IMR-90 (cell line): ENCODE data around the gene NADK. TPM values are rescaled to one million over a fixed set of nuclear protein-coding genes. Genes with fewer than 3 reads are reported as not detected.

Source experiments
- ATAC-seq: fragments of 200-7000 bp; cut with Tn5 transposase; 2 replicates; pipeline ENCODE4 v1.9.1; 2020; ENCODE audit warnings: low read depth, mild to moderate bottlenecking, moderate library complexity
- BruUV-seq: library from RNA; stranded (reverse); fragments of 400-500 nt; replicated peaks from 2 replicates; lab custom pipeline; 2021; lab: Mats Ljungman, UMichigan
- CTCF ChIA-PET: fragments of 300-600 bp; formaldehyde crosslinking; extraction: SDS; loops from one replicate; lab custom pipeline; 2021; ENCODE audit warnings: antibody characterized with exemption; lab: Yijun Ruan, JAX
- POLR2A ChIA-PET: fragments of 300-600 bp; sonication (Branson Sonifier 250); formaldehyde crosslinking; loops from one replicate; lab custom pipeline; 2022; ENCODE audit warnings: antibody characterized with exemption; ENCODE audit not compliant: unreplicated experiment; lab: Charles Lee
- DNase-seq: peaks from one replicate; pipeline ENCODE4 v3.0.0; 2013
- H2AFZ ChIP-seq: replicated peaks from 2 replicates; pipeline ENCODE3; 2013; ENCODE audit warnings: low read length, mild to moderate bottlenecking; ENCODE audit not compliant: poor library complexity
- H2AK5ac ChIP-seq: 2 replicates; pipeline ENCODE4 v1.6.1; 2013; ENCODE audit warnings: low read depth, low read length, inconsistent platforms
- H2AK9ac ChIP-seq: replicated peaks from 2 replicates; pipeline ENCODE3; 2013; ENCODE audit warnings: mild to moderate bottlenecking, low read depth, low read length, moderate library complexity; ENCODE audit not compliant: poor library complexity
- H2BK120ac ChIP-seq: 2 replicates; pipeline ENCODE4 v1.6.1; 2013; ENCODE audit warnings: low read depth, low read length, inconsistent platforms
- H2BK15ac ChIP-seq: 3 replicates; pipeline ENCODE4 v1.6.1; 2013; ENCODE audit warnings: low read depth, low read length, inconsistent platforms
- H2BK20ac ChIP-seq: 2 replicates; pipeline ENCODE4 v1.6.1; 2013; ENCODE audit warnings: low read depth, mild to moderate bottlenecking, inconsistent platforms, low read length, moderate library complexity
- H2BK5ac ChIP-seq: 2 replicates; pipeline ENCODE4 v1.6.1; 2013; ENCODE audit warnings: mild to moderate bottlenecking, low read depth, low read length, inconsistent platforms; ENCODE audit not compliant: poor library complexity, severe bottlenecking
- H3K14ac ChIP-seq: replicated peaks from 2 replicates; pipeline ENCODE4 v1.6.1; 2013; ENCODE audit warnings: low read depth, low read length, inconsistent platforms
- H3K18ac ChIP-seq: 2 replicates; pipeline ENCODE4 v1.6.1; 2013; ENCODE audit warnings: low read depth, low read length, control low read depth
- H3K23ac ChIP-seq: 2 replicates; pipeline ENCODE4 v1.6.1; 2013; ENCODE audit warnings: low read depth, low read length, inconsistent platforms
- H3K27ac ChIP-seq: 2 replicates; pipeline ENCODE4 v1.5.1; 2013; ENCODE audit warnings: mild to moderate bottlenecking, control low read depth, low read length; ENCODE audit not compliant: insufficient read depth
- H3K27me3 ChIP-seq: 2 replicates; pipeline ENCODE4 v1.6.1; 2013; ENCODE audit warnings: low read length; ENCODE audit not compliant: control insufficient read depth, insufficient read depth
- H3K36me3 ChIP-seq: 2 replicates; pipeline ENCODE4 v1.6.1; 2013; ENCODE audit warnings: low read length, mixed read lengths; ENCODE audit not compliant: control insufficient read depth, insufficient read depth
- H3K4ac ChIP-seq: 2 replicates; pipeline ENCODE4 v1.6.1; 2013; ENCODE audit warnings: low read depth, low read length, inconsistent platforms
- H3K4me1 ChIP-seq: 2 replicates; pipeline ENCODE4 v1.6.1; 2013; ENCODE audit warnings: low read length, mixed read lengths; ENCODE audit not compliant: control insufficient read depth, insufficient read depth
- H3K4me2 ChIP-seq: 2 replicates; pipeline ENCODE4 v1.6.1; 2013; ENCODE audit warnings: low read depth, mild to moderate bottlenecking, control low read depth, low read length, moderate library complexity
- H3K4me3 ChIP-seq: 2 replicates; pipeline ENCODE4 v1.5.1; 2013; ENCODE audit warnings: low read depth, mild to moderate bottlenecking, control low read depth, low read length, moderate library complexity; ENCODE audit not compliant: insufficient read depth
- H3K56ac ChIP-seq: 2 replicates; pipeline ENCODE4 v1.6.1; 2013; ENCODE audit warnings: low read length, inconsistent platforms; ENCODE audit not compliant: insufficient read depth; ENCODE audit errors: extremely low read depth
- H3K79me1 ChIP-seq, 2 experiments: 2 replicates each; pipeline ENCODE4 v1.6.1; 2013; ENCODE audit warnings: low read length in 2 of 2, inconsistent platforms in 1 of 2, low read depth in 1 of 2
- H3K9ac ChIP-seq: 2 replicates; pipeline ENCODE4 v1.6.1; 2013; ENCODE audit warnings: low read depth, low read length, control low read depth
- H3K9me1 ChIP-seq: 2 replicates; pipeline ENCODE4 v1.6.1; 2013; ENCODE audit warnings: low read length, inconsistent platforms; ENCODE audit not compliant: insufficient read depth
- H3K9me3 ChIP-seq: 2 replicates; pipeline ENCODE4 v1.6.1; 2013; ENCODE audit warnings: low read length; ENCODE audit not compliant: control insufficient read depth, insufficient read depth
- H4K20me1 ChIP-seq: 2 replicates; pipeline ENCODE4 v1.6.1; 2013; ENCODE audit warnings: low read length, inconsistent platforms; ENCODE audit not compliant: insufficient read depth
- H4K5ac ChIP-seq: 2 replicates; pipeline ENCODE4 v1.6.1; 2013; ENCODE audit warnings: mild to moderate bottlenecking, low read depth, low read length, control low read depth
- H4K8ac ChIP-seq, 2 experiments: 2 replicates each; pipeline ENCODE4 v1.6.1; 2013; ENCODE audit warnings: low read depth in 2 of 2, low read length in 2 of 2, control low read depth in 1 of 2, inconsistent platforms in 1 of 2
- H4K91ac ChIP-seq: 2 replicates; pipeline ENCODE4 v1.6.1; 2013; ENCODE audit warnings: low read depth, low read length, inconsistent platforms; ENCODE audit not compliant: insufficient read depth
- BHLHE40 ChIP-seq: fragments of 150-350 bp; IDR thresholded peaks from 2 replicates; pipeline ENCODE4 v1.6.1; 2016; ENCODE audit warnings: mild to moderate bottlenecking, low read depth, low read length
- CHD1 ChIP-seq: IDR thresholded peaks from 2 replicates; pipeline ENCODE4 v1.6.1; 2012; ENCODE audit warnings: low read depth, low read length, improper control_type of control experiment
- CTCF ChIP-seq: conservative IDR thresholded peaks from 2 replicates; pipeline ENCODE4 v1.5.1; 2012; ENCODE audit warnings: mild to moderate bottlenecking, low read depth, low read length, improper control_type of control experiment
- ELK1 ChIP-seq: fragments of 150-350 bp; IDR thresholded peaks from 2 replicates; pipeline ENCODE4 v1.6.1; 2016; ENCODE audit warnings: low read depth, mild to moderate bottlenecking, low read length, moderate library complexity, borderline replicate concordance
- FOS ChIP-seq: fragments of 150-350 bp; IDR thresholded peaks from 2 replicates; pipeline ENCODE4 v1.6.1; 2016; ENCODE audit warnings: low read depth, low read length
- MAZ ChIP-seq: IDR thresholded peaks from 2 replicates; pipeline ENCODE4 v1.6.1; 2012; ENCODE audit warnings: low read depth, mild to moderate bottlenecking, low read length, improper control_type of control experiment, moderate library complexity, borderline replicate concordance
- MXI1 ChIP-seq: IDR thresholded peaks from 2 replicates; pipeline ENCODE4 v1.6.1; 2012; ENCODE audit warnings: low read depth, mild to moderate bottlenecking, low read length, moderate library complexity, borderline replicate concordance
- NFE2L2 ChIP-seq: fragments of 150-350 bp; IDR thresholded peaks from 2 replicates; pipeline ENCODE4 v1.6.1; 2016; ENCODE audit warnings: low read depth, mild to moderate bottlenecking, low read length
- RAD21 ChIP-seq: IDR thresholded peaks from 2 replicates; pipeline ENCODE4 v1.6.1; 2012; ENCODE audit warnings: low read length, improper control_type of control experiment
- RFX5 ChIP-seq: IDR thresholded peaks from 2 replicates; pipeline ENCODE4 v1.8.0; 2012; ENCODE audit warnings: low read depth, mild to moderate bottlenecking, low read length, moderate library complexity
- SMC3 ChIP-seq: fragments of 150-350 bp; IDR thresholded peaks from 2 replicates; pipeline ENCODE4 v1.6.1; 2016; ENCODE audit warnings: low read depth, mild to moderate bottlenecking, antibody characterized with exemption, low read length, moderate library complexity
- WGBS, 2 experiments: methylation state at CpG; one replicate each; pipeline versions ENCODE4 v1.1.5 to v1.1.7; 2013; ENCODE audit warnings: missing lambda C conversion rate in 2 of 2; ENCODE audit not compliant: insufficient read length in 1 of 2; ENCODE audit errors: extremely low coverage in 2 of 2; 5-methylcytosine and 5-hydroxymethylcytosine counted together
- dilution Hi-C: fragments of 300-500 bp; cut with HindIII; formaldehyde crosslinking; loops from one replicate; pipeline ENCODE4 v1.14.3; 2018; ENCODE audit warnings: low sequenced_read_pairs; ENCODE audit not compliant: unreplicated experiment
- in situ Hi-C: fragments of 300-500 bp; cut with MboI; formaldehyde crosslinking; loops from 3 replicates; pipeline ENCODE4 v1.14.3; 2019; ENCODE audit warnings: low sequenced_read_pairs, inconsistent platforms, mixed read lengths
- intact Hi-C: fragments of 100-400 bp; cut with micrococcal nuclease; formaldehyde crosslinking; loops from 2 replicates; pipeline ENCODE4 v1.10.0; 2022
- polyA plus RNA-seq, 3 experiments: library from polyadenylated mRNA; depleted of rRNA; stranded (reverse); fragments of >200 nt; gene quantifications; 2 replicates each; pipeline ENCODE4 v1.2.3, GENCODE V29; 2012; ENCODE audit warnings: low replicate concordance in 1 of 3
- total RNA-seq: library from RNA; depleted of rRNA; stranded (reverse); fragments of >200 nt; gene quantifications from 2 replicates; pipeline ENCODE4 v1.2.3, GENCODE V29; 2012

Gene NADK
- total and polyA plus RNA-seq, 2 of the 4 experiments (the other 2 are of a cell fraction): 12.5 to 56.1 TPM

- H2AK5ac ChIP-seq: no peak overlapping the region
- no peak overlapping the region for H3K4me3 ChIP-seq
- H4K8ac ChIP-seq: no peak overlapping the region
- no peak for DNase-seq
- H4K5ac ChIP-seq: no peak overlapping the region
- in situ Hi-C loops: no loop called here
- WGBS, 2 experiments: 100% methylated on average over 9 of the region's 23 CpGs; no CpG with 5 or more reads in 1 of the 2 experiments
- BruUV-seq: no TSS peak
- no peaks in the 10 kb centered on the region for H3K27me3 ChIP-seq
- H3K36me3 ChIP-seq: peaks cover 50% of the 10 kb centered on the region
- no peak overlapping the region for H3K9ac ChIP-seq
- H2BK15ac ChIP-seq: no peak overlapping the region
- no peak overlapping the region for H2BK20ac ChIP-seq
- H3K9me3 ChIP-seq: no peaks in the 10 kb centered on the region
- H2AK9ac ChIP-seq: no peak overlapping the region
- H2BK5ac ChIP-seq: no peak overlapping the region
- TF ChIP-seq MAZ (no peak), MXI1 (no peak), RAD21 (no peak), BHLHE40 (no peak), CHD1 (no peak), NFE2L2 (no peak), FOS (no peak), CTCF (no peak), SMC3 (no peak), RFX5 (no peak), ELK1 (no peak)
- no peaks in the 10 kb centered on the region for H3K4me1 ChIP-seq
- no peak overlapping the region for H3K56ac ChIP-seq
- intact Hi-C loops: no loop called here
- dilution Hi-C loops: no loop called here
- H3K23ac ChIP-seq: no peak overlapping the region
- no peak overlapping the region for H3K4me2 ChIP-seq
- POLR2A ChIA-PET: no interaction called here
- H2BK120ac ChIP-seq: no peak overlapping the region
- H3K27ac ChIP-seq: no peak overlapping the region
- no peak overlapping the region for H3K4ac ChIP-seq
- H4K20me1 ChIP-seq: peaks cover 19% of the 10 kb centered on the region
- no peak overlapping the region for H3K14ac ChIP-seq
- peaks cover 16 to 48% of the 10 kb centered on the region in 2 experiments for H3K79me1 ChIP-seq
- no peaks in the 10 kb centered on the region; the same call in 1 of the 2 replicates for H3K9me1 ChIP-seq
- no peak for ATAC-seq
- no peak overlapping the region for H3K18ac ChIP-seq
- H4K91ac ChIP-seq: no peak overlapping the region
- CTCF ChIA-PET: no interaction called here
- H2AFZ ChIP-seq: no peak overlapping the region
Observed at GRCh38 chr1:1761504-1762376, 16.5 kb downstream of the NADK start.
